ENCODE results near the gene MLIP.

- no peak for TF ChIP-seq CTCF (IDR thresholded peaks at IDR 0.05)
- no peak for TF ChIP-seq POLR2A (IDR thresholded peaks at IDR 0.05)
Observed at GRCh38 chr6:54114991-54115390, 3.7 kb downstream of the MLIP start.
